Panc1 (cell line): ENCODE results near the gene ZNF18.

Source experiments
- POLR2AphosphoS5 ChIP-seq: IDR thresholded peaks from 2 replicates; pipeline ENCODE4 v1.6.1; 2012; ENCODE audit warnings: mild to moderate bottlenecking, low read depth, low read length, moderate library complexity
- SIN3A ChIP-seq: IDR thresholded peaks from 2 replicates; pipeline ENCODE4 v1.6.1; 2012; ENCODE audit warnings: low read depth, mild to moderate bottlenecking, low read length, moderate library complexity, borderline replicate concordance; ENCODE audit not compliant: insufficient read depth
- TCF7L2 ChIP-seq: IDR thresholded peaks from 2 replicates; pipeline ENCODE4 v1.6.1; 2011; ENCODE audit warnings: mild to moderate bottlenecking, low read depth, low read length, inconsistent platforms
- TF ChIP-seq, protein P1 (sequence below): fragments of 450-650 bp; IDR thresholded peaks from 2 replicates; pipeline ENCODE4 v1.5.1; 2017; ENCODE audit warnings: mild to moderate bottlenecking

DNA sequence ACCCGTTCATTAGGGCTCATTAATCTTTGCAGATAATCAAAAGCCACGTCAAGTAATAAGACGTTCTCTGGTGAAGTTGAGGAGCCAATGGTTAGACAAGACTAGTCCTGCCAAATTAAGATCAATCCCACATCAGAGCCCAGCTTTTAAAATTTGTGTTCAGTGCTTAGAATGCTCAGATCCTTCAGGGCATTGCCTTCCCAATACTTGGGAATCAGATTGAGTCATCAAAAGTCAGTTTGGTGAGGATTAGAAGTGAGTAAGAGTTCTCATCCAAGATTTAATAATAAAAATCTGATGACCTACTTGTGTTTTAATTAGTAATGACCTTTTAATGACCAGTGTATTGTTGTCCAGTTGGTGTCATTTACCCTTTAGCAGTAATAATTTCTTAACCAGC is 43.2 kb upstream of the ZNF18 start:
- TF ChIP-seq POLR2AphosphoS5: no peak
- TF ChIP-seq, protein P1, sequence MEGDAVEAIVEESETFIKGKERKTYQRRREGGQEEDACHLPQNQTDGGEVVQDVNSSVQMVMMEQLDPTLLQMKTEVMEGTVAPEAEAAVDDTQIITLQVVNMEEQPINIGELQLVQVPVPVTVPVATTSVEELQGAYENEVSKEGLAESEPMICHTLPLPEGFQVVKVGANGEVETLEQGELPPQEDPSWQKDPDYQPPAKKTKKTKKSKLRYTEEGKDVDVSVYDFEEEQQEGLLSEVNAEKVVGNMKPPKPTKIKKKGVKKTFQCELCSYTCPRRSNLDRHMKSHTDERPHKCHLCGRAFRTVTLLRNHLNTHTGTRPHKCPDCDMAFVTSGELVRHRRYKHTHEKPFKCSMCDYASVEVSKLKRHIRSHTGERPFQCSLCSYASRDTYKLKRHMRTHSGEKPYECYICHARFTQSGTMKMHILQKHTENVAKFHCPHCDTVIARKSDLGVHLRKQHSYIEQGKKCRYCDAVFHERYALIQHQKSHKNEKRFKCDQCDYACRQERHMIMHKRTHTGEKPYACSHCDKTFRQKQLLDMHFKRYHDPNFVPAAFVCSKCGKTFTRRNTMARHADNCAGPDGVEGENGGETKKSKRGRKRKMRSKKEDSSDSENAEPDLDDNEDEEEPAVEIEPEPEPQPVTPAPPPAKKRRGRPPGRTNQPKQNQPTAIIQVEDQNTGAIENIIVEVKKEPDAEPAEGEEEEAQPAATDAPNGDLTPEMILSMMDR: no peak
- TF ChIP-seq TCF7L2: no peak
- no peak for TF ChIP-seq SIN3A
